GM23338 (cell line): Measurements from ENCODE around the gene SEMA4D. TPM values are rescaled to one million over a fixed set of nuclear protein-coding genes. Genes with fewer than 3 reads are reported as not detected.

ENCODE experiments used
- ATAC-seq: fragments of 200-7000 bp; cut with Tn5 transposase; 3 replicates; pipeline ENCODE4 v1.9.1; 2020
- DNase-seq: peaks from one replicate; pipeline ENCODE4 v3.0.0-alpha.2; 2015; ENCODE audit warnings: low spot score
- H2AFZ ChIP-seq: fragments of 200-600 bp; sonication (generic); 2 replicates; pipeline ENCODE4 v1.8.0; 2016; ENCODE audit warnings: antibody characterized with exemption, mild to moderate bottlenecking, moderate library complexity
- H3F3A ChIP-seq: fragments of 200-600 bp; sonication (generic); replicated peaks from 2 replicates; pipeline ENCODE4 v1.8.0; 2017; ENCODE audit warnings: antibody characterized with exemption, mixed run types, low read depth
- H3K27ac ChIP-seq: fragments of 200-600 bp; sonication (generic); 2 replicates; pipeline ENCODE4 v1.6.1; 2016; ENCODE audit warnings: low read depth
- H3K27me3 ChIP-seq: fragments of 200-600 bp; sonication (generic); 2 replicates; pipeline ENCODE4 v1.8.0; 2016; ENCODE audit warnings: mild to moderate bottlenecking, mixed run types, moderate library complexity; ENCODE audit not compliant: insufficient read depth
- H3K36me3 ChIP-seq: fragments of 200-600 bp; sonication (generic); 2 replicates; pipeline ENCODE4 v1.8.0; 2016; ENCODE audit warnings: mild to moderate bottlenecking; ENCODE audit not compliant: insufficient read depth
- H3K4me1 ChIP-seq: fragments of 200-600 bp; sonication (generic); 2 replicates; pipeline ENCODE4 v1.8.0; 2016; ENCODE audit warnings: mild to moderate bottlenecking, moderate library complexity; ENCODE audit not compliant: insufficient read depth
- H3K4me2 ChIP-seq: fragments of 200-600 bp; sonication (generic); 2 replicates; pipeline ENCODE4 v1.7.1; 2017; ENCODE audit warnings: mixed run types
- H3K4me3 ChIP-seq: fragments of 200-600 bp; sonication (generic); 2 replicates; pipeline ENCODE4 v1.6.1; 2016; ENCODE audit warnings: mixed run types
- H3K79me2 ChIP-seq: fragments of 200-600 bp; sonication (generic); replicated peaks from 2 replicates; pipeline ENCODE4 v1.8.0; 2017; ENCODE audit warnings: mild to moderate bottlenecking; ENCODE audit not compliant: insufficient read depth
- H3K9me2 ChIP-seq: fragments of 200-600 bp; sonication (generic); 2 replicates; pipeline ENCODE4 v1.8.0; 2017; ENCODE audit not compliant: insufficient read depth
- H4K20me1 ChIP-seq: fragments of 200-600 bp; sonication (generic); replicated peaks from 2 replicates; pipeline ENCODE4 v1.8.0; 2017; ENCODE audit warnings: mild to moderate bottlenecking; ENCODE audit not compliant: insufficient read depth
- H3K27ac Mint-ChIP-seq: 2 replicates; pipeline ENCODE4 v1.8.0; 2020; ENCODE audit warnings: inconsistent platforms, mild to moderate bottlenecking, moderate library complexity, mixed read lengths
- H3K27me3 Mint-ChIP-seq: 3 replicates; pipeline ENCODE4 v1.8.0; 2022; ENCODE audit warnings: low read depth, mild to moderate bottlenecking, moderate library complexity, mixed read lengths, inconsistent platforms; ENCODE audit not compliant: insufficient read depth, poor library complexity
- H3K36me3 Mint-ChIP-seq: 3 replicates; pipeline ENCODE4 v1.8.0; 2021; ENCODE audit warnings: low read depth, mild to moderate bottlenecking, inconsistent platforms, moderate library complexity, mixed read lengths
- H3K4me1 Mint-ChIP-seq: 3 replicates; pipeline ENCODE4 v1.8.0; 2020; ENCODE audit warnings: mild to moderate bottlenecking, inconsistent platforms, mixed read lengths
- H3K4me3 Mint-ChIP-seq: 3 replicates; pipeline ENCODE4 v1.8.0; 2021; ENCODE audit warnings: moderate library complexity, mild to moderate bottlenecking, inconsistent platforms, mixed read lengths
- H3K9me3 Mint-ChIP-seq: 3 replicates; pipeline ENCODE4 v1.8.0; 2020; ENCODE audit warnings: moderate library complexity, mild to moderate bottlenecking, inconsistent platforms, mixed read lengths
- CREB1 ChIP-seq: fragments of 250-450 bp; sonication (Bioruptor Pico); IDR thresholded peaks from 2 replicates; pipeline ENCODE4 v1.5.0; 2020; ENCODE audit warnings: low read depth, mild to moderate bottlenecking, moderate library complexity
- EZH2 ChIP-seq: fragments of 200-600 bp; sonication (generic); IDR thresholded peaks from one replicate; pipeline ENCODE4 v1.8.0; 2017; ENCODE audit warnings: antibody characterized with exemption, mild to moderate bottlenecking, low read depth; ENCODE audit not compliant: unreplicated experiment
- EZH2phosphoT487 ChIP-seq: fragments of 200-600 bp; sonication (generic); IDR thresholded peaks from one replicate; pipeline ENCODE4 v1.8.1; 2018; ENCODE audit warnings: antibody characterized with exemption; ENCODE audit not compliant: unreplicated experiment
- JUNB ChIP-seq: IDR thresholded peaks from one replicate; pipeline ENCODE4 v1.6.1; 2016; ENCODE audit warnings: antibody characterized with exemption; ENCODE audit not compliant: unreplicated experiment
- NANOG ChIP-seq: IDR thresholded peaks from 2 replicates; pipeline ENCODE4 v1.6.1; 2016; ENCODE audit warnings: antibody characterized with exemption, borderline replicate concordance
- POLR2AphosphoS5 ChIP-seq: IDR thresholded peaks from 2 replicates; pipeline ENCODE4 v1.6.1; 2016; ENCODE audit warnings: antibody characterized with exemption, low read depth
- STAT1 ChIP-seq: IDR thresholded peaks from one replicate; pipeline ENCODE4 v1.6.1; 2016; ENCODE audit warnings: antibody characterized with exemption; ENCODE audit not compliant: unreplicated experiment
- ZNF114 ChIP-seq: fragments of 250-450 bp; sonication (Bioruptor Pico); IDR thresholded peaks from 2 replicates; pipeline ENCODE4 v1.5.0; 2020; ENCODE audit warnings: mild to moderate bottlenecking, moderate library complexity
- ZNF331 ChIP-seq: fragments of 250-450 bp; sonication (Bioruptor Pico); IDR thresholded peaks from 2 replicates; pipeline ENCODE4 v1.5.0; 2020; ENCODE audit warnings: low read depth, mild to moderate bottlenecking, moderate library complexity
- polyA plus RNA-seq: library from polyadenylated mRNA; unstranded; fragments of >200 nt; fragmentation: Nextera tagmentation; extraction: Ambion mirVana; gene quantifications from 2 replicates; pipeline ENCODE4 v1.2.1, GENCODE V29; 2016
- total RNA-seq: library from RNA; depleted of rRNA; stranded (reverse); fragments of >200 nt; shearing (Covaris generic); gene quantifications from 2 replicates; pipeline ENCODE4 v1.2.3, GENCODE V29; 2014
- TF ChIP-seq, protein P1 (sequence below): fragments of 250-450 bp; sonication (Bioruptor Pico); IDR thresholded peaks from 2 replicates; pipeline ENCODE4 v1.5.0; 2020; ENCODE audit warnings: mild to moderate bottlenecking, moderate library complexity
- TF ChIP-seq, protein P2 (sequence below): IDR thresholded peaks from one replicate; pipeline ENCODE4 v1.6.1; 2018; ENCODE audit warnings: antibody characterized with exemption; ENCODE audit not compliant: unreplicated experiment
- TF ChIP-seq, protein P3 (sequence below), 2 experiments: fragments of 200-600 bp in 1 of 2; sonication (generic) in 1 of 2; conservative IDR thresholded peaks; 2 replicates each; pipeline versions ENCODE4 v1.5.1 to v1.6.1; 2016 to 2017; ENCODE audit warnings: antibody characterized with exemption in 2 of 2, low read depth in 2 of 2, mild to moderate bottlenecking in 2 of 2, moderate library complexity in 1 of 2
- TF ChIP-seq, protein P4 (sequence below): IDR thresholded peaks from 2 replicates; pipeline ENCODE4 v1.6.1; 2016; ENCODE audit warnings: antibody characterized with exemption

Gene SEMA4D
- total and polyA plus RNA-seq, 2 experiments from 2014 or later, result 19.3 to 63.0 TPM

DNA sequence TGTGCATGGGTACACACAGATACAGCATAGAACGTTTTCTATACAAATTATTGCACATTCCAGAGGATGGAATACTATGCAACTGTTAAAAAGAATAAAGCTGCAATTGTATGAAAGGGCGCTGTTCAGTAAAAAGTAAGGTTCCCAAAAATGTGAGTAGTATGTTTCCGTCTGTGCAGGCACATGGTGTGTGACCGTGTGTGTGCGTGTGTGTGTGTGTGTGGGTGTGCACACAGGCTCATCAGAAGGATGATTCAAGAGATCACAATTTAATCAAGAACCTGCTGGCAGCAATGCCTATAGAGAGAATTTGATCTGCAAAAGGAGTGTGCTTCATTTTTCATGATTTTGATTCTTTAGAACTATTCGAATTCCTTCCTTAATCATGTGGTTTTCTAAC lies 76.3 kb downstream of the SEMA4D start:
- Mint-ChIP-seq H3K9me3 (peaks cover 8% of the 10 kb centered on the region), H3K27me3 (peaks cover 12% of the 10 kb centered on the region)
- no peak overlapping the region for H3K27ac ChIP-seq

More for the DNA sequence above, 76.3 kb downstream of the SEMA4D start:
- Histone ChIP-seq H2AFZ (no peak overlapping the region), H3K4me3 (no peak overlapping the region), H3K9me2 (no peaks in the 10 kb centered on the region), H3K36me3 (no peaks in the 10 kb centered on the region), H3K4me2 (no peak overlapping the region), H4K20me1 (peaks cover 3% of the 10 kb centered on the region), H3F3A (no peaks in the 10 kb centered on the region), H3K27me3 (no peaks in the 10 kb centered on the region), H3K79me2 (peaks cover 67% of the 10 kb centered on the region), H3K4me1 (no peaks in the 10 kb centered on the region)
- Mint-ChIP-seq H3K4me3 (no peak overlapping the region), H3K36me3 (peaks cover 32% of the 10 kb centered on the region), H3K27ac (no peak overlapping the region), H3K4me1 (peaks cover 12% of the 10 kb centered on the region)
- DNase-seq, result no peak
- TF ChIP-seq, protein P1, sequence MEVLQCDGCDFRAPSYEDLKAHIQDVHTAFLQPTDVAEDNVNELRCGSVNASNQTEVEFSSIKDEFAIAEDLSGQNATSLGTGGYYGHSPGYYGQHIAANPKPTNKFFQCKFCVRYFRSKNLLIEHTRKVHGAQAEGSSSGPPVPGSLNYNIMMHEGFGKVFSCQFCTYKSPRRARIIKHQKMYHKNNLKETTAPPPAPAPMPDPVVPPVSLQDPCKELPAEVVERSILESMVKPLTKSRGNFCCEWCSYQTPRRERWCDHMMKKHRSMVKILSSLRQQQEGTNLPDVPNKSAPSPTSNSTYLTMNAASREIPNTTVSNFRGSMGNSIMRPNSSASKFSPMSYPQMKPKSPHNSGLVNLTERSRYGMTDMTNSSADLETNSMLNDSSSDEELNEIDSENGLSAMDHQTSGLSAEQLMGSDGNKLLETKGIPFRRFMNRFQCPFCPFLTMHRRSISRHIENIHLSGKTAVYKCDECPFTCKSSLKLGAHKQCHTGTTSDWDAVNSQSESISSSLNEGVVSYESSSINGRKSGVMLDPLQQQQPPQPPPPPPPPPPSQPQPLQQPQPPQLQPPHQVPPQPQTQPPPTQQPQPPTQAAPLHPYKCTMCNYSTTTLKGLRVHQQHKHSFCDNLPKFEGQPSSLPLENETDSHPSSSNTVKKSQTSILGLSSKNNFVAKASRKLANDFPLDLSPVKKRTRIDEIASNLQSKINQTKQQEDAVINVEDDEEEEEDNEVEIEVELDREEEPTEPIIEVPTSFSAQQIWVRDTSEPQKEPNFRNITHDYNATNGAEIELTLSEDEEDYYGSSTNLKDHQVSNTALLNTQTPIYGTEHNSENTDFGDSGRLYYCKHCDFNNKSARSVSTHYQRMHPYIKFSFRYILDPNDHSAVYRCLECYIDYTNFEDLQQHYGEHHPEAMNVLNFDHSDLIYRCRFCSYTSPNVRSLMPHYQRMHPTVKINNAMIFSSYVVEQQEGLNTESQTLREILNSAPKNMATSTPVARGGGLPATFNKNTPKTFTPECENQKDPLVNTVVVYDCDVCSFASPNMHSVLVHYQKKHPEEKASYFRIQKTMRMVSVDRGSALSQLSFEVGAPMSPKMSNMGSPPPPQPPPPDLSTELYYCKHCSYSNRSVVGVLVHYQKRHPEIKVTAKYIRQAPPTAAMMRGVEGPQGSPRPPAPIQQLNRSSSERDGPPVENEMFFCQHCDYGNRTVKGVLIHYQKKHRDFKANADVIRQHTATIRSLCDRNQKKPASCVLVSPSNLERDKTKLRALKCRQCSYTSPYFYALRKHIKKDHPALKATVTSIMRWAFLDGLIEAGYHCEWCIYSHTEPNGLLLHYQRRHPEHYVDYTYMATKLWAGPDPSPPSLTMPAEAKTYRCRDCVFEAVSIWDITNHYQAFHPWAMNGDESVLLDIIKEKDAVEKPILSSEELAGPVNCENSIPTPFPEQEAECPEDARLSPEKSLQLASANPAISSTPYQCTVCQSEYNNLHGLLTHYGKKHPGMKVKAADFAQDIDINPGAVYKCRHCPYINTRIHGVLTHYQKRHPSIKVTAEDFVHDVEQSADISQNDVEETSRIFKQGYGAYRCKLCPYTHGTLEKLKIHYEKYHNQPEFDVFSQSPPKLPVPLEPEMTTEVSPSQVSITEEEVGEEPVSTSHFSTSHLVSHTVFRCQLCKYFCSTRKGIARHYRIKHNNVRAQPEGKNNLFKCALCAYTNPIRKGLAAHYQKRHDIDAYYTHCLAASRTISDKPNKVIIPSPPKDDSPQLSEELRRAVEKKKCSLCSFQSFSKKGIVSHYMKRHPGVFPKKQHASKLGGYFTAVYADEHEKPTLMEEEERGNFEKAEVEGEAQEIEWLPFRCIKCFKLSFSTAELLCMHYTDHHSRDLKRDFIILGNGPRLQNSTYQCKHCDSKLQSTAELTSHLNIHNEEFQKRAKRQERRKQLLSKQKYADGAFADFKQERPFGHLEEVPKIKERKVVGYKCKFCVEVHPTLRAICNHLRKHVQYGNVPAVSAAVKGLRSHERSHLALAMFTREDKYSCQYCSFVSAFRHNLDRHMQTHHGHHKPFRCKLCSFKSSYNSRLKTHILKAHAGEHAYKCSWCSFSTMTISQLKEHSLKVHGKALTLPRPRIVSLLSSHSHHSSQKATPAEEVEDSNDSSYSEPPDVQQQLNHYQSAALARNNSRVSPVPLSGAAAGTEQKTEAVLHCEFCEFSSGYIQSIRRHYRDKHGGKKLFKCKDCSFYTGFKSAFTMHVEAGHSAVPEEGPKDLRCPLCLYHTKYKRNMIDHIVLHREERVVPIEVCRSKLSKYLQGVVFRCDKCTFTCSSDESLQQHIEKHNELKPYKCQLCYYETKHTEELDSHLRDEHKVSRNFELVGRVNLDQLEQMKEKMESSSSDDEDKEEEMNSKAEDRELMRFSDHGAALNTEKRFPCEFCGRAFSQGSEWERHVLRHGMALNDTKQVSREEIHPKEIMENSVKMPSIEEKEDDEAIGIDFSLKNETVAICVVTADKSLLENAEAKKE (CRISPR knock-in tag), result no peak
- no peak for TF ChIP-seq EZH2phosphoT487
- TF ChIP-seq ZNF114 (CRISPR knock-in tag), result no peak
- no peak for TF ChIP-seq EZH2
- TF ChIP-seq STAT1, result no peak
- TF ChIP-seq JUNB, result no peak
- TF ChIP-seq NANOG, result no peak
- TF ChIP-seq CREB1 (CRISPR knock-in tag), result no peak
- TF ChIP-seq, protein P2, sequence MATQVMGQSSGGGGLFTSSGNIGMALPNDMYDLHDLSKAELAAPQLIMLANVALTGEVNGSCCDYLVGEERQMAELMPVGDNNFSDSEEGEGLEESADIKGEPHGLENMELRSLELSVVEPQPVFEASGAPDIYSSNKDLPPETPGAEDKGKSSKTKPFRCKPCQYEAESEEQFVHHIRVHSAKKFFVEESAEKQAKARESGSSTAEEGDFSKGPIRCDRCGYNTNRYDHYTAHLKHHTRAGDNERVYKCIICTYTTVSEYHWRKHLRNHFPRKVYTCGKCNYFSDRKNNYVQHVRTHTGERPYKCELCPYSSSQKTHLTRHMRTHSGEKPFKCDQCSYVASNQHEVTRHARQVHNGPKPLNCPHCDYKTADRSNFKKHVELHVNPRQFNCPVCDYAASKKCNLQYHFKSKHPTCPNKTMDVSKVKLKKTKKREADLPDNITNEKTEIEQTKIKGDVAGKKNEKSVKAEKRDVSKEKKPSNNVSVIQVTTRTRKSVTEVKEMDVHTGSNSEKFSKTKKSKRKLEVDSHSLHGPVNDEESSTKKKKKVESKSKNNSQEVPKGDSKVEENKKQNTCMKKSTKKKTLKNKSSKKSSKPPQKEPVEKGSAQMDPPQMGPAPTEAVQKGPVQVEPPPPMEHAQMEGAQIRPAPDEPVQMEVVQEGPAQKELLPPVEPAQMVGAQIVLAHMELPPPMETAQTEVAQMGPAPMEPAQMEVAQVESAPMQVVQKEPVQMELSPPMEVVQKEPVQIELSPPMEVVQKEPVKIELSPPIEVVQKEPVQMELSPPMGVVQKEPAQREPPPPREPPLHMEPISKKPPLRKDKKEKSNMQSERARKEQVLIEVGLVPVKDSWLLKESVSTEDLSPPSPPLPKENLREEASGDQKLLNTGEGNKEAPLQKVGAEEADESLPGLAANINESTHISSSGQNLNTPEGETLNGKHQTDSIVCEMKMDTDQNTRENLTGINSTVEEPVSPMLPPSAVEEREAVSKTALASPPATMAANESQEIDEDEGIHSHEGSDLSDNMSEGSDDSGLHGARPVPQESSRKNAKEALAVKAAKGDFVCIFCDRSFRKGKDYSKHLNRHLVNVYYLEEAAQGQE, result no peak
- no peak for TF ChIP-seq ZNF331 (CRISPR knock-in tag)
- no peak for TF ChIP-seq POLR2AphosphoS5
- TF ChIP-seq, protein P3, sequence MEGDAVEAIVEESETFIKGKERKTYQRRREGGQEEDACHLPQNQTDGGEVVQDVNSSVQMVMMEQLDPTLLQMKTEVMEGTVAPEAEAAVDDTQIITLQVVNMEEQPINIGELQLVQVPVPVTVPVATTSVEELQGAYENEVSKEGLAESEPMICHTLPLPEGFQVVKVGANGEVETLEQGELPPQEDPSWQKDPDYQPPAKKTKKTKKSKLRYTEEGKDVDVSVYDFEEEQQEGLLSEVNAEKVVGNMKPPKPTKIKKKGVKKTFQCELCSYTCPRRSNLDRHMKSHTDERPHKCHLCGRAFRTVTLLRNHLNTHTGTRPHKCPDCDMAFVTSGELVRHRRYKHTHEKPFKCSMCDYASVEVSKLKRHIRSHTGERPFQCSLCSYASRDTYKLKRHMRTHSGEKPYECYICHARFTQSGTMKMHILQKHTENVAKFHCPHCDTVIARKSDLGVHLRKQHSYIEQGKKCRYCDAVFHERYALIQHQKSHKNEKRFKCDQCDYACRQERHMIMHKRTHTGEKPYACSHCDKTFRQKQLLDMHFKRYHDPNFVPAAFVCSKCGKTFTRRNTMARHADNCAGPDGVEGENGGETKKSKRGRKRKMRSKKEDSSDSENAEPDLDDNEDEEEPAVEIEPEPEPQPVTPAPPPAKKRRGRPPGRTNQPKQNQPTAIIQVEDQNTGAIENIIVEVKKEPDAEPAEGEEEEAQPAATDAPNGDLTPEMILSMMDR (conservative IDR thresholded peaks at IDR 0.05; ENCODE audit: low read depth in 2 of 2), result no peak
- TF ChIP-seq, protein P4, sequence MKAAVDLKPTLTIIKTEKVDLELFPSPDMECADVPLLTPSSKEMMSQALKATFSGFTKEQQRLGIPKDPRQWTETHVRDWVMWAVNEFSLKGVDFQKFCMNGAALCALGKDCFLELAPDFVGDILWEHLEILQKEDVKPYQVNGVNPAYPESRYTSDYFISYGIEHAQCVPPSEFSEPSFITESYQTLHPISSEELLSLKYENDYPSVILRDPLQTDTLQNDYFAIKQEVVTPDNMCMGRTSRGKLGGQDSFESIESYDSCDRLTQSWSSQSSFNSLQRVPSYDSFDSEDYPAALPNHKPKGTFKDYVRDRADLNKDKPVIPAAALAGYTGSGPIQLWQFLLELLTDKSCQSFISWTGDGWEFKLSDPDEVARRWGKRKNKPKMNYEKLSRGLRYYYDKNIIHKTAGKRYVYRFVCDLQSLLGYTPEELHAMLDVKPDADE, result no peak
- no peak for ATAC-seq
